Measurements from ENCODE around the gene PPCS.

GRCh38 chr1:42432714-42433113 is 23.6 kb upstream of the PPCS start:
- no peak for TF ChIP-seq CTCF (IDR thresholded peaks at IDR 0.05)
- no peak for TF ChIP-seq POLR2A (IDR thresholded peaks at IDR 0.05)

All from prostate gland (tissue), 2 donors.